ENCODE data around the gene PSMG2. TPM values are rescaled to one million over a fixed set of nuclear protein-coding genes. Genes with fewer than 3 reads are reported as not detected.

PSMG2 gene
- total and polyA plus RNA-seq, 11 donors: 35.8 to 65.7 (median 44.9) TPM

- no peak for DNase-seq
- TF ChIP-seq POLR2A (IDR thresholded peaks at IDR 0.05): no peak
- no peak for TF ChIP-seq CTCF (IDR thresholded peaks at IDR 0.05)
- Histone ChIP-seq H3K4me3 (no peak overlapping the region), H3K36me3 (peaks cover 0 to 100% (median 98%) of the 10 kb centered on the region in 9 donors), H3K27ac (no peak overlapping the region), H3K9me3 (no peaks in the 10 kb centered on the region), H3K4me1 (no peaks in the 10 kb centered on the region), H3K27me3 (no peaks in the 10 kb centered on the region)
- whole genome bisulfite sequencing, 4 donors: 87 to 94% (median 90%) methylated on average over 5 of the region's 5 CpGs
- intact Hi-C loops (cut with DNase I): loop anchor here in 2 of 10 donors (10.0 kb wide), 2 partner anchors 433 to 443 kb away; no protein-coding TSS in a partner anchor
- ATAC-seq: no peak
These were observed 18.8 kb downstream of the PSMG2 start for GRCh38 chr18:12721495-12722275.

- no peak for ATAC-seq
- no peak for TF ChIP-seq CTCF (IDR thresholded peaks at IDR 0.05)
- no peak for TF ChIP-seq POLR2A (IDR thresholded peaks at IDR 0.05)
- 84 to 98% (median 95%) methylated on average over 6 to 7 of the region's 7 CpGs for WGBS, 4 donors
- H3K9me3 ChIP-seq: no peaks in the 10 kb centered on the region
- intact Hi-C loops (cut with DNase I): loop anchor here in 2 of 10 donors (10.0 kb wide), 2 partner anchors 432 to 442 kb away; no protein-coding TSS in a partner anchor
- H3K36me3 ChIP-seq: peaks cover 0 to 93% (median 88%) of the 10 kb centered on the region in 9 donors
- no peaks in the 10 kb centered on the region for H3K27me3 ChIP-seq
- H3K4me3 ChIP-seq: no peak overlapping the region
- no peak for DNase-seq
- no peaks in the 10 kb centered on the region for H3K4me1 ChIP-seq
- H3K27ac ChIP-seq: no peak overlapping the region
These were observed 19.9 kb downstream of the PSMG2 start for GRCh38 chr18:12722731-12723130.

- Histone ChIP-seq H3K27me3 (no peaks in the 10 kb centered on the region), H3K9me3 (no peaks in the 10 kb centered on the region), H3K36me3 (peaks cover 0 to 57% (median 52%) of the 10 kb centered on the region in 9 donors), H3K4me1 (no peaks in the 10 kb centered on the region), H3K27ac (no peak overlapping the region), H3K4me3 (no peak overlapping the region)
- TF ChIP-seq POLR2A (IDR thresholded peaks at IDR 0.05): no peak
- TF ChIP-seq CTCF (IDR thresholded peaks at IDR 0.05): no peak
- ATAC-seq (no peak), DNase-seq (no peak)
- intact Hi-C loops (cut with DNase I): loop anchor here in 6 of 10 donors (1.0 to 10.0 kb wide), 6 partner anchors 208 to 438 kb away; no protein-coding TSS in a partner anchor
- 67 to 75% (median 71%) methylated on average over 4 of the region's 4 CpGs for WGBS, 4 donors
These were observed 23.5 kb downstream of the PSMG2 start for GRCh38 chr18:12726331-12726730.

GRCh38 chr18:12726774-12727550, 24.1 kb downstream of the PSMG2 start:
- Histone ChIP-seq H3K9me3 (no peaks in the 10 kb centered on the region), H3K36me3 (peaks cover 0 to 51% (median 46%) of the 10 kb centered on the region in 9 donors), H3K4me3 (no peak overlapping the region), H3K27me3 (no peaks in the 10 kb centered on the region), H3K4me1 (no peaks in the 10 kb centered on the region), H3K27ac (no peak overlapping the region)
- DNase-seq (peak in 2 of 5 donors; percentile 44 to 49), ATAC-seq (peak; percentile 37 to 68 (median 66))
- TF ChIP-seq POLR2A (IDR thresholded peaks at IDR 0.05): no peak
- peak; percentile 71 to 93 (median 87) for TF ChIP-seq CTCF (IDR thresholded peaks at IDR 0.05)
- WGBS, 4 donors: 68 to 69% (median 69%) methylated on average over 14 of the region's 14 CpGs
- intact Hi-C loops (cut with DNase I): loop anchor here (1.0 to 10.0 kb wide), 6 partner anchors 207 to 438 kb away; no protein-coding TSS in a partner anchor

All from heart left ventricle (tissue), 16 donors.